ENCODE data around the gene KCNQ2. TPM values are rescaled to one million over a fixed set of nuclear protein-coding genes. Genes with fewer than 3 reads are reported as not detected.
A peak's percentile ranks its signal among the peaks of the same experiment; 100 is the strongest.
"Not testable (repeated sequence)": the region's sequence is repeated elsewhere in the genome, so short reads cannot be mapped to it uniquely, and the experiment has no call there.

Gene KCNQ2
- total and polyA plus RNA-seq, 2 experiments from 2014 or later, result 68.5 to 92.4 TPM

- not testable (repeated sequence) for H3K27me3 ChIP-seq (ENCODE audit: insufficient read depth); H3K36me3 Mint-ChIP-seq (ENCODE audit: low read depth); H3K9me2 ChIP-seq (ENCODE audit: insufficient read depth); H3K4me3 ChIP-seq; H3F3A ChIP-seq (replicated peaks; ENCODE audit: low read depth); DNase-seq (ENCODE audit: low spot score); H3K27ac Mint-ChIP-seq; H3K4me2 ChIP-seq; H3K9me3 Mint-ChIP-seq; ATAC-seq; H2AFZ ChIP-seq; H3K27ac ChIP-seq (ENCODE audit: low read depth); H4K20me1 ChIP-seq (replicated peaks; ENCODE audit: insufficient read depth); H3K36me3 ChIP-seq (ENCODE audit: insufficient read depth); H3K79me2 ChIP-seq (replicated peaks; ENCODE audit: insufficient read depth); H3K4me3 Mint-ChIP-seq
- H3K4me1 ChIP-seq (ENCODE audit: insufficient read depth), result peaks cover 18% of the 10 kb centered on the region
- peaks cover 27% of the 10 kb centered on the region for H3K27me3 Mint-ChIP-seq (ENCODE audit: insufficient read depth, low read depth, poor library complexity)
- H3K4me1 Mint-ChIP-seq, result peaks cover 48% of the 10 kb centered on the region
These were observed 7.4 kb upstream of the KCNQ2 start for GRCh38 chr20:63479695-63480419.

DNA sequence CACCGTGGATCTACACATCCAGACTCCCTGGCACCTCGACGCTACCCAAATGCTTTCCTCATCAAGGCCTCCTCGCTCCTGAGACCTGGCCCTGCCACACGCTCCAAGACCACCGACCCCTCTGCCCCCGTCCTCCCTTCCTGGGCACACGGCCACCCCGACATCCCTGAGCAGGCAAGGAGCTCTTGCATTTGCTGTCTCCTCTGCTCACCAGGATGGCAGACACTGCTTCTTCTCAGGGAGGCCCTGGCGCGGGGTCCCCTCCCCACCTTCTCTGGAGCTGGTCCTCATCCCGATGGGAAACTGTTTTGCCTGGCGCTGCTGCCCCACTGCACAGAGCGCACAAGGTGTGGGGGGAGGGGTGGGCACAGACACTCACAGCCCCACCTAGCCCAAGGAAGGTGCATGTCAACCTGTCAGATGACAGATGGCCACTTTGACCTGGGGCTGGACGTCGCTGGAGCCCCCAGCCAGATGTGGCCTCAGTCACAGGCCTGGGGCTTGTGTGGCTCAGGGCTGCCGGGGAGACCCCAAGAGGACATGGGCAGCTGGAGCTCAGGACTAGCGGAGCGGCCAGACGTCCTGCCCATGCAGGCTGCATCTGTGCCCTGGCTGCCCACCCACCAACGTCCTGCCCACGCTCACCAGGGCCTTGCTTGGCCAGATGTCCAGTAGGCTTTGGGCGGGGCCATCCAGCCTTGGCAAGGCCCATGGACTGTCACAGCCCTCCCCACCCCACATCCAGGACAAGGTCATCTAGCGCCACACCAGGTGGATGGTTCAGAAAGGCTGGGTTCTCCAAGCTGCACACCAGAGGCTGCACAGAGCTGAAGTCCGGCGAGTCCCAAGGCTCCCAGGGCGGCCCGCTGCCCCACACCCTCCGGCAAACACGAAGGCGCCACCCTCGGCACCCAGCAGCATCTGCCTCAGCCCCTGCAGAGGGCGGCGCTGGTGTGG lies 6.2 kb upstream of the KCNQ2 start:
- H3K27me3 Mint-ChIP-seq (ENCODE audit: insufficient read depth, low read depth, poor library complexity), result peaks cover 29% of the 10 kb centered on the region
- Histone ChIP-seq H3K79me2 (replicated peaks; ENCODE audit: insufficient read depth) (no peaks in the 10 kb centered on the region), H4K20me1 (replicated peaks; ENCODE audit: insufficient read depth) (0 out of 2 replicates have a peak, but pooled peaks cover 4% of the 10 kb centered on the region), H3K4me2 (no peak overlapping the region), H3K36me3 (ENCODE audit: insufficient read depth) (no peaks in the 10 kb centered on the region), H3K27ac (ENCODE audit: low read depth) (no peak overlapping the region), H3K4me3 (no peak overlapping the region), H3K27me3 (ENCODE audit: insufficient read depth) (no peaks in the 10 kb centered on the region), H3F3A (replicated peaks; ENCODE audit: low read depth) (0 out of 2 replicates have a peak, but pooled peaks cover 4% of the 10 kb centered on the region), H2AFZ (no peak overlapping the region), H3K4me1 (ENCODE audit: insufficient read depth) (peaks cover 18% of the 10 kb centered on the region), H3K9me2 (ENCODE audit: insufficient read depth) (no peaks in the 10 kb centered on the region)
- peaks cover 52% of the 10 kb centered on the region for H3K4me1 Mint-ChIP-seq
- H3K36me3 Mint-ChIP-seq (ENCODE audit: low read depth), result no peaks in the 10 kb centered on the region
- H3K4me3 Mint-ChIP-seq, result no peak overlapping the region; the same call in 2 of the 3 replicates
- no peak for TF ChIP-seq STAT1 (IDR thresholded peaks at IDR 0.05; ENCODE audit: unreplicated experiment)
- TF ChIP-seq, protein P1, sequence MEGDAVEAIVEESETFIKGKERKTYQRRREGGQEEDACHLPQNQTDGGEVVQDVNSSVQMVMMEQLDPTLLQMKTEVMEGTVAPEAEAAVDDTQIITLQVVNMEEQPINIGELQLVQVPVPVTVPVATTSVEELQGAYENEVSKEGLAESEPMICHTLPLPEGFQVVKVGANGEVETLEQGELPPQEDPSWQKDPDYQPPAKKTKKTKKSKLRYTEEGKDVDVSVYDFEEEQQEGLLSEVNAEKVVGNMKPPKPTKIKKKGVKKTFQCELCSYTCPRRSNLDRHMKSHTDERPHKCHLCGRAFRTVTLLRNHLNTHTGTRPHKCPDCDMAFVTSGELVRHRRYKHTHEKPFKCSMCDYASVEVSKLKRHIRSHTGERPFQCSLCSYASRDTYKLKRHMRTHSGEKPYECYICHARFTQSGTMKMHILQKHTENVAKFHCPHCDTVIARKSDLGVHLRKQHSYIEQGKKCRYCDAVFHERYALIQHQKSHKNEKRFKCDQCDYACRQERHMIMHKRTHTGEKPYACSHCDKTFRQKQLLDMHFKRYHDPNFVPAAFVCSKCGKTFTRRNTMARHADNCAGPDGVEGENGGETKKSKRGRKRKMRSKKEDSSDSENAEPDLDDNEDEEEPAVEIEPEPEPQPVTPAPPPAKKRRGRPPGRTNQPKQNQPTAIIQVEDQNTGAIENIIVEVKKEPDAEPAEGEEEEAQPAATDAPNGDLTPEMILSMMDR (conservative IDR thresholded peaks at IDR 0.05; ENCODE audit: low read depth in 2 of 2), result 0 out of 4 replicates have a peak, but pooled peaks of 1 of the 2 experiments have one; percentile 0
- no peak for DNase-seq (ENCODE audit: low spot score)
- H3K27ac Mint-ChIP-seq, result no peak overlapping the region
- no peak for ATAC-seq
- H3K9me3 Mint-ChIP-seq, result no peaks in the 10 kb centered on the region; the same call in 2 of the 3 replicates

DNA sequence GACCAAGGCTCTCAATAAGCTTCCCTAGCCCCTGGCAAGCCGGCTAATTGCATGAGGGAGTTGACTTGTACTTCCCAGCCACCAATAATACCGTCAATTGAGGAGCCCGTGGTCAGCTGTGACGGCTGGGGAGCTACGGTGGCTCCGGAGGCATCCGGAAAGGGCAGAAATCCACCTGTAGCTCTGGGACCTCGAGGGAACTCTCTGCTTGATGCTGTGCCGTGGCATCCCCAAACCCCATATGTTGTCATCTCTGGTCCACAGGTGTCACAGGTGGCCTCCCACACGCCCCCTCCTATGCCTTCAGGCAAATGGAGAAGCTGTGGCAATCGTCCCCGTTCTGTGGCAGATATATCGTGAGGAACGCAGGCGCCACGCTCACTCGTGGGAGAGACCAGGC lies 5.5 kb upstream of the KCNQ2 start:
- H3K4me3 ChIP-seq, result peak overlapping the region; percentile 12; the same call in 1 of the 2 replicates
- H3F3A ChIP-seq (replicated peaks; ENCODE audit: low read depth), result 0 out of 2 replicates have a peak, but pooled peaks cover 4% of the 10 kb centered on the region
- H3K9me2 ChIP-seq (ENCODE audit: insufficient read depth), result no peaks in the 10 kb centered on the region
- no peak for DNase-seq (ENCODE audit: low spot score)
- no peaks in the 10 kb centered on the region for H3K36me3 ChIP-seq (ENCODE audit: insufficient read depth)
- H3K27ac ChIP-seq (ENCODE audit: low read depth), result no peak overlapping the region
- no peaks in the 10 kb centered on the region for H3K36me3 Mint-ChIP-seq (ENCODE audit: low read depth)
- H3K4me1 ChIP-seq (ENCODE audit: insufficient read depth), result peaks cover 18% of the 10 kb centered on the region
- H2AFZ ChIP-seq, result 0 out of 2 replicates have a peak overlapping the region, but pooled peaks have one; percentile 3
- ATAC-seq, result no peak
- H3K9me3 Mint-ChIP-seq, result no peaks in the 10 kb centered on the region; the same call in 2 of the 3 replicates
- H3K27me3 ChIP-seq (ENCODE audit: insufficient read depth), result no peaks in the 10 kb centered on the region
- no peak overlapping the region for H3K27ac Mint-ChIP-seq
- H3K4me1 Mint-ChIP-seq, result peaks cover 52% of the 10 kb centered on the region
- no peak overlapping the region for H3K4me3 Mint-ChIP-seq
- H3K4me2 ChIP-seq, result peak overlapping the region; percentile 46; the same call in 1 of the 2 replicates
- no peaks in the 10 kb centered on the region for H3K79me2 ChIP-seq (replicated peaks; ENCODE audit: insufficient read depth)
- 0 out of 2 replicates have a peak, but pooled peaks cover 4% of the 10 kb centered on the region for H4K20me1 ChIP-seq (replicated peaks; ENCODE audit: insufficient read depth)
- H3K27me3 Mint-ChIP-seq (ENCODE audit: insufficient read depth, low read depth, poor library complexity), result peaks cover 28% of the 10 kb centered on the region
- TF ChIP-seq POLR2AphosphoS5 (IDR thresholded peaks at IDR 0.05; ENCODE audit: low read depth), result no peak
- no peak for TF ChIP-seq EZH2phosphoT487 (IDR thresholded peaks at IDR 0.05; ENCODE audit: unreplicated experiment)
- no peak for TF ChIP-seq ETS1 (IDR thresholded peaks at IDR 0.05)
- TF ChIP-seq, protein P1 (conservative IDR thresholded peaks at IDR 0.05; ENCODE audit: low read depth in 2 of 2), result no peak
- no peak for TF ChIP-seq JUNB (IDR thresholded peaks at IDR 0.05; ENCODE audit: unreplicated experiment)
- no peak for TF ChIP-seq EZH2 (IDR thresholded peaks at IDR 0.05; ENCODE audit: low read depth, unreplicated experiment)
- no peak for TF ChIP-seq STAT1 (IDR thresholded peaks at IDR 0.05; ENCODE audit: unreplicated experiment)

Measured in GM23338 (cell line).